Epithelial cell of prostate (primary cell): Measurements from ENCODE around the gene RNF186.
"Not testable (repeated sequence)": the region's sequence is repeated elsewhere in the genome, so short reads cannot be mapped to it uniquely, and the experiment has no call there.

ENCODE experiments used
- DNase-seq: peaks from one replicate; pipeline ENCODE4 v3.0.0-alpha.2; 2011; ENCODE audit warnings: low read depth, low spot score
- H3K27ac ChIP-seq: fragments of 450-650 bp; 2 replicates; pipeline ENCODE4 v1.5.1; 2017; ENCODE audit warnings: mild to moderate bottlenecking

Gene RNF186

GRCh38 chr1:19828546-19828945, 13.5 kb upstream of the RNF186 start:
- DNase-seq = no peak
- no peak overlapping the region for H3K27ac ChIP-seq

DNA sequence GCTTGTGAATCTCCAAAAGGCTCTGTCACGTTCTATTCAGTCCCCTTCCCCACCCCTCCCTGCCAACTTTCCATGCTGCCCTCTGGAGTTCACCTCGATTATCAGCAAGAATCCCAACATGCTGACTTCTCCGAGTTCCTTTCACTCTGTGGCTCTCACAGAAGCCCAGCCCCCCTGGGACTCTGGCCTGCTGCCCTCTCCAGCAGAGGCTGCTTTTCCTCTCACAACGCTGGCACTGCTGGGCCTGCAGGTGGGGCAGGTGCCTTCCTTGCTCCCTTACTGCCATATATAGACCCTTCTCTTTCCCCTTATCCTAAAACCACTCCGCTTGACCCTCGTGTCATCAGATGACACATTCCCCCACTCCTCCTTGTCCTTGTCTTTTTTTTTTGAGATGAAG, 10.2 kb upstream of the RNF186 start:
- no peak for DNase-seq

GRCh38 chr1:19824541-19824940, 9.5 kb upstream of the RNF186 start:
- H3K27ac ChIP-seq = no peak overlapping the region
- DNase-seq = no peak

More for the DNA sequence above, 10.2 kb upstream of the RNF186 start:
- H3K27ac ChIP-seq = no peak overlapping the region

GRCh38 chr1:19824036-19824435, 9.0 kb upstream of the RNF186 start:
- DNase-seq = no peak
- H3K27ac ChIP-seq = no peak overlapping the region

DNA sequence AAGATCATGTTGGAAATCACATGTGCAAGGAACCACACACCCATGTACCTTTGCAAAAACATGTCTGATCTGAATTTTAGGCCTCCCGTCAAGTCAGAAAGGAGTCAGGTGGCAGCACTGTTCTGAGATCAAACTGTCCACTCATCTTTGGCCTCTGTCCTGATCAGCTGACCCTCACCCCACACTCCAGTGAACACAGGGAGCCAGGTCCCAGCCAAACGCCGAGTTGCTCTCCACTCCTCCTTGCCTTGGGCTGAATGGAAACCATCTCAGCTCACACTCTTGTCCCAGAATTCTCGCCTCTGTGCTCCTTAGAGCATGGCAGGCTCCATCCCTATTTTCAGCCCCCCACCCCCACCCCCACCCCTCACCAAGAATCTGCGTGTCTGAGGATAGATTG, 4.6 kb upstream of the RNF186 start:
- H3K27ac ChIP-seq = no peak overlapping the region
- DNase-seq = no peak

GRCh38 chr1:19818324-19818723, 3.2 kb upstream of the RNF186 start:
- no peak for DNase-seq

GRCh38 chr1:19817160-19817559, 2.1 kb upstream of the RNF186 start:
- no peak for DNase-seq
- no peak overlapping the region for H3K27ac ChIP-seq

More at GRCh38 chr1:19818324-19818723, 3.2 kb upstream of the RNF186 start:
- H3K27ac ChIP-seq = no peak overlapping the region

GRCh38 chr1:19816737-19817086, 1.6 kb upstream of the RNF186 start:
- H3K27ac ChIP-seq, DNase-seq: not testable (repeated sequence)

- no peak overlapping the region for H3K27ac ChIP-seq
- no peak for DNase-seq
Measured at GRCh38 chr1:19815801-19816736, 986 bp upstream of the RNF186 start.

GRCh38 chr1:19814244-19814661, 830 bp downstream of the RNF186 start:
- DNase-seq = no peak

GRCh38 chr1:19813643-19813960, 1.5 kb downstream of the RNF186 start:
- H3K27ac ChIP-seq = no peak overlapping the region
- DNase-seq = no peak

More at GRCh38 chr1:19814244-19814661, 830 bp downstream of the RNF186 start:
- no peak overlapping the region for H3K27ac ChIP-seq

- DNase-seq = no peak
Measured at GRCh38 chr1:19812875-19813642, 2.0 kb downstream of the RNF186 start.

GRCh38 chr1:19811206-19811851, 3.8 kb downstream of the RNF186 start:
- H3K27ac ChIP-seq = no peak overlapping the region
- no peak for DNase-seq

More at GRCh38 chr1:19812875-19813642, 2.0 kb downstream of the RNF186 start:
- H3K27ac ChIP-seq = no peak overlapping the region

DNA sequence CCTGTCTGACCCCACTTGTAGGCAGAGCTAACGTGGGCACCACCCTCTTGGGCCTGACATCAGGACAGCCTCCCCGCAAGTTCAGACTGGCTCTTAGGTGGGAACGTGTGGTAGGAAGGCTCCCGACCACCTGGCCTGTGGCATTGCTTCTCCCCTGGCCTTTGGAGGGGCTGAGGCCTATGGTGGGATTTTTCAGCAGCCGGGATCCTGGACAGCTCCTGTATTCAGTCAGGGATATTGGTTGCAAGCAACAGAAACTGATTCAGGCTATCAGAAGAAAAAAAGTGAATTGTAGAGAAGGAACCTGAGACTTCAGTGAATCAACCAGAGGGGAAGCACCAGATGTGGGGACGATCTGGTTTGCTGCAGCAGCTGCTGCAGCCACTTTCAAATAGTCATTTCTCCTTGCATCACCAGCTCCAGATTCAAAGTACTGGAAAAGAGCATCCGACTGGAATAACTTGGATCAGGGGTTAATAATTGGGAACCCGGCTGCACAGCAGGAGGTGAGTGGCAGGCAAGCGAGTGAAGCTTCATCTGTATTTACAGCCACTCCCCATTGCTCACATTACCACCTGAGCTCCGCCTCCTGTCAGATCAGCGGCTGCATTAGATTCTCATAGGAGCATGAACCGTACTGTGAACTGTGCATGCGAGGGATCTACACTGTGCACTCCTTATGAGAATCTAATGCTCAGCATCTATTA, 5.9 kb downstream of the RNF186 start:
- no peak overlapping the region for H3K27ac ChIP-seq
- DNase-seq = no peak

GRCh38 chr1:19808351-19808750, 6.7 kb downstream of the RNF186 start:
- no peak overlapping the region for H3K27ac ChIP-seq
- no peak for DNase-seq

DNA sequence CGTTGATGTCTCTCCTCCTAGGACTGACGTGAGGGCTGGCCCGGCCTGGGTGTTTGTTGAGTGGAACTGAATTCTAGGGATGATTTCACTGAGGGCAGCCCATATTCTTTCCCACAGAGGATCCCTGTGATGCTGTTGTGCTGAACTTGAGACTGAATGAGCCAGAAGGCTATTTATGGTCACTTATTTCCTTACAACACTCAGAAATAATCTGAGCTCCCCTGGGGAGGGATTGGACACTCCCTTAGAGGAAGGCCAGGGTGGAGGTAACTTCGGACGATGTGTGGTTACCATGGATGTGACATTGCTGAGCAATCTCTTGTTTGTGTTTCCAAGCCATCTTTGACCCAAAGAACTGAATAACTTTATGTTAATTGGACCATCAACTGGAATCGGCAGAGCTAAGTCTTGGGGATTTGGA, 10.2 kb downstream of the RNF186 start:
- no peak for DNase-seq
- H3K27ac ChIP-seq = no peak overlapping the region

DNA sequence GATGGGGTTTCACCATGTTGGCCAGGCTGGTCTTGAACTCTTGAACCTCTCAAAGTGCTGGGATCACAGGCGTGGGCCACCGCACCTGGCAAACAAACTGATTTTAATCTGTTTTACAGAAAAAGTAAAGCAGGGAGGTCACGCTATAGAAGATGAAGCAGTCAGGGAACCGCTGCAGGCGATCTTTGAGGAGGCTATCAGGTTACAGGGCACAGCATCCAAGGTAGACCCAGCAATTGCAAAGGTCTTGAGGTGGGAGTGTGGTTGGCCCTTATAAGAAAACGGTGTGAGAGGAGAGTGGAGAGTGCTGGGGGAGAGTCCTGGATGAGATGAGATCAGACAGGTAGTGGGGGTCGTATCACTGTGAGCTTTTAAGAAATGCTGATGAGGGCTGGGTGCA, 12.8 kb downstream of the RNF186 start:
- no peak for DNase-seq
- no peak overlapping the region for H3K27ac ChIP-seq

- no peak for DNase-seq
- H3K27ac ChIP-seq = peak overlapping the region; percentile 8
Measured at GRCh38 chr1:19800076-19800804, 14.8 kb downstream of the RNF186 start.

DNA sequence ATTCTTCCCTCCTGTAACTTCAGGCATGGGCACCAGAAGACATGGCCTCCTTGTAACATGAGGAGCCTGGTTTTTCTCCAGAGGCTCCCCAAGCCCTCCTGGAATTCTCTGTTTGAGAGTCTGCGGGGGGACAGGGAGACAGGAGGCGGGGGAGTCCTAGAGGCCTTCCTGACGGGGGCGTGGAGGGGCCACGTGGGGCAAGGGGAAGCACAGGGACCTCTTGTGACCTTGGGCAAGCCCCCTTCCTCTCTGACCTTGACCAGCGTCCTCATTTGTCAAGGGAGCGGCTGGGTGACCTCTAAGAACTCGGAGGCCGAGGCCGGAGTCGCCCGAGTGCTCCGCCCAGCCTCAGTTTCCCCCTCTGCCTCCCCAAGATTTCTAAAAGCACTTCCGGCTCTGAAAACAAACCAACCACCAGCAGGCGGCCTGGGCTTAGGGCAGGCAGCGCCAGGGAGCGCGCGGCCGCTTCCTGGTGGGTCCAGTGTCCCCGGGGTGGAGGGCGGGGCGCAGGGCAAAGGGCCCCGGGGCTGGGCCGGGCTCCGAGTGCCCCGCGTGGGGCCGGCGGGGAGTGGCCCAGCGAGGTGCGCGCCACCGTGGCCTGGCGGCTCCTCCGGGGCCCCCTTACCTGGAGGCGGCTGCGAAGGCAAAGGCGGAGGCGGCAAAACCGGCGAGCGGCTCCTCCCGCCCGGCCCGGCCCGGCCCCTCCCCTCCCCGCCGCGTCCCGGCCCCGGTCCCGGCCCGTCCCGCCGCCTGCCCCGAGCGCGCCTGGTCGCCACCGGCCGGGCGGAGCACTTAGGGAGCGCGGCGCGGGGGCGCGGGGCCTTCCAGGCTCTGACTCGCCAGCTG, 15.6 kb downstream of the RNF186 start, which contains the start of gene TMCO4:
Gene TMCO4, minus strand, starts transcription at position 687 of the 846 bp plus-strand sequence. CDS start 19,158 bp downstream, outside the sequence.
- peak within 1 kb of the TSS; percentile 8 for H3K27ac ChIP-seq
- DNase-seq = no peak
